Endothelial cell (in vitro differentiated cells): ENCODE measurements around the gene PKD2. TPM values are rescaled to one million over a fixed set of nuclear protein-coding genes. Genes with fewer than 3 reads are reported as not detected.

Experiments
- DNase-seq: peaks from one replicate; pipeline ENCODE4 v3.0.0; 2021; ENCODE audit warnings: low spot score
- H3K27ac Mint-ChIP-seq: one replicate; pipeline ENCODE4 v1.8.0; 2021; ENCODE audit warnings: mixed read lengths, inconsistent platforms; ENCODE audit not compliant: unreplicated experiment
- H3K27me3 Mint-ChIP-seq: one replicate; pipeline ENCODE4 v1.8.0; 2021; ENCODE audit warnings: mild to moderate bottlenecking, moderate library complexity, mixed read lengths, inconsistent platforms; ENCODE audit not compliant: unreplicated experiment
- H3K36me3 Mint-ChIP-seq: one replicate; pipeline ENCODE4 v1.8.0; 2021; ENCODE audit warnings: mild to moderate bottlenecking, low read depth, mixed read lengths, inconsistent platforms; ENCODE audit not compliant: unreplicated experiment
- H3K4me1 Mint-ChIP-seq: one replicate; pipeline ENCODE4 v1.8.0; 2021; ENCODE audit warnings: mild to moderate bottlenecking, mixed read lengths, inconsistent platforms; ENCODE audit not compliant: unreplicated experiment
- H3K4me3 Mint-ChIP-seq: one replicate; pipeline ENCODE4 v1.8.0; 2021; ENCODE audit warnings: mild to moderate bottlenecking, mixed read lengths, inconsistent platforms; ENCODE audit not compliant: unreplicated experiment
- H3K9me3 Mint-ChIP-seq: one replicate; pipeline ENCODE4 v1.8.0; 2021; ENCODE audit warnings: mixed read lengths, inconsistent platforms; ENCODE audit not compliant: unreplicated experiment
- long read RNA-seq: library from polyadenylated mRNA; unstranded; transcript quantifications from one replicate; pipeline ENCODE4 v2.0.0, GENCODE V29; 2020; ENCODE audit not compliant: unreplicated experiment
- total RNA-seq: library from RNA; stranded (reverse); fragmentation: NEBNext Ultra II Directional; extraction: Animal tissue kit (Norgen Biotek cat#: 25700); gene quantifications from one replicate; pipeline ENCODE4 v1.2.1, GENCODE V29; 2021; ENCODE audit not compliant: unreplicated experiment
- TF ChIP-seq, protein P1 (sequence below): fragments of 200-600 bp; sonication (generic); IDR thresholded peaks from one replicate; pipeline ENCODE4 v1.5.0; 2021; ENCODE audit warnings: antibody characterized with exemption; ENCODE audit not compliant: unreplicated experiment

PKD2 gene
- total RNA-seq = 31.1 TPM
- long read RNA-seq = 0 reads

DNA sequence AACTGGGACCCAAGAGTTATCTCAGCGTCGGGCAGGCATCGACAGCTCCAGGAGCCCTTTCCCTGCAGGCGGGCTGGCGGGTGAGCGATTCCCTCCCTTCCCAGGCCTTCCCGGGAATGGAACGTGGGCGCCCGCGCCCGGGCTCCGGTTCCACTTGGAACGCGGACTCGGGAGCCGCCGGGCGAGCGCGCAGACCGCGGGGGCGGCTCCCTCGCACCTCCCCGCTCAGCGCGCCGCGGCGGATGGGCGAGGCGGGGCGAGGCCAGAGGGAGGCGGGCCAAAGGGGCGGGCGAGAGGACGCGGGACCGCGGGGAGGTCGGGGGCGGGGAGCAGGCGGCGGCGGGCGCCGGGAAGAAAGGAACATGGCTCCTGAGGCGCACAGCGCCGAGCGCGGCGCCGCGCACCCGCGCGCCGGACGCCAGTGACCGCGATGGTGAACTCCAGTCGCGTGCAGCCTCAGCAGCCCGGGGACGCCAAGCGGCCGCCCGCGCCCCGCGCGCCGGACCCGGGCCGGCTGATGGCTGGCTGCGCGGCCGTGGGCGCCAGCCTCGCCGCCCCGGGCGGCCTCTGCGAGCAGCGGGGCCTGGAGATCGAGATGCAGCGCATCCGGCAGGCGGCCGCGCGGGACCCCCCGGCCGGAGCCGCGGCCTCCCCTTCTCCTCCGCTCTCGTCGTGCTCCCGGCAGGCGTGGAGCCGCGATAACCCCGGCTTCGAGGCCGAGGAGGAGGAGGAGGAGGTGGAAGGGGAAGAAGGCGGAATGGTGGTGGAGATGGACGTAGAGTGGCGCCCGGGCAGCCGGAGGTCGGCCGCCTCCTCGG is at the start of gene PKD2:
Gene PKD2, plus strand, starts transcription at position 332 of the 818 bp plus-strand sequence. Its CDS starts 99 bp downstream, at position 431.
- peaks cover 9% of the 10 kb centered on the region for H3K27me3 Mint-ChIP-seq
- peak; percentile 72 for DNase-seq
- no peaks in the 10 kb centered on the region for H3K9me3 Mint-ChIP-seq
- H3K27ac Mint-ChIP-seq = peak within 1 kb of the TSS; percentile 81
- TF ChIP-seq, protein P1, sequence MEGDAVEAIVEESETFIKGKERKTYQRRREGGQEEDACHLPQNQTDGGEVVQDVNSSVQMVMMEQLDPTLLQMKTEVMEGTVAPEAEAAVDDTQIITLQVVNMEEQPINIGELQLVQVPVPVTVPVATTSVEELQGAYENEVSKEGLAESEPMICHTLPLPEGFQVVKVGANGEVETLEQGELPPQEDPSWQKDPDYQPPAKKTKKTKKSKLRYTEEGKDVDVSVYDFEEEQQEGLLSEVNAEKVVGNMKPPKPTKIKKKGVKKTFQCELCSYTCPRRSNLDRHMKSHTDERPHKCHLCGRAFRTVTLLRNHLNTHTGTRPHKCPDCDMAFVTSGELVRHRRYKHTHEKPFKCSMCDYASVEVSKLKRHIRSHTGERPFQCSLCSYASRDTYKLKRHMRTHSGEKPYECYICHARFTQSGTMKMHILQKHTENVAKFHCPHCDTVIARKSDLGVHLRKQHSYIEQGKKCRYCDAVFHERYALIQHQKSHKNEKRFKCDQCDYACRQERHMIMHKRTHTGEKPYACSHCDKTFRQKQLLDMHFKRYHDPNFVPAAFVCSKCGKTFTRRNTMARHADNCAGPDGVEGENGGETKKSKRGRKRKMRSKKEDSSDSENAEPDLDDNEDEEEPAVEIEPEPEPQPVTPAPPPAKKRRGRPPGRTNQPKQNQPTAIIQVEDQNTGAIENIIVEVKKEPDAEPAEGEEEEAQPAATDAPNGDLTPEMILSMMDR = no peak
- peaks cover 25% of the 10 kb centered on the region for H3K4me1 Mint-ChIP-seq
- H3K36me3 Mint-ChIP-seq = peaks cover 13% of the 10 kb centered on the region
- peak within 1 kb of the TSS; percentile 98 for H3K4me3 Mint-ChIP-seq

DNA sequence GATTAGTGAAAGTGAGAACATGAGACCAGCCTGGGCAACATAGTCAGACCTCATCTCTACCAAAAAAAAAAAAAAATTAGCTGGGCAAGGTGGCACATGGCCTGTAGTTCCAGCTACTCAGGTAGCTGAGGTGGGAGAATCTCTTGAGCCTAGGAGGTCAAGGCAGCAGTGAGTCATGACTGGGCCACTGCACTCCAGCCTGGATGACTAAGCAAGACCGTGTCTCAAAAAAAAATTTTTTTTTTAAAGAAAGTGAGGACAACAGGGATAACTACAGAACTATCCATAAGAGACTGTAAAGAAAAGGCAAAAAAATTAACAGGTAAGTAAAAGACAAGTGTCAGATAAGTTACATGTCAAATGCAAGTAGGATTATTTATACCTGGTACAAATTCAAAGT is 45.4 kb upstream of the PKD2 start:
- no peak for DNase-seq
- Mint-ChIP-seq H3K4me1 (peaks cover 2% of the 10 kb centered on the region), H3K9me3 (no peaks in the 10 kb centered on the region), H3K27me3 (peaks cover 1% of the 10 kb centered on the region), H3K27ac (no peak overlapping the region), H3K36me3 (no peaks in the 10 kb centered on the region), H3K4me3 (no peak overlapping the region)
- TF ChIP-seq, protein P1 = no peak

DNA sequence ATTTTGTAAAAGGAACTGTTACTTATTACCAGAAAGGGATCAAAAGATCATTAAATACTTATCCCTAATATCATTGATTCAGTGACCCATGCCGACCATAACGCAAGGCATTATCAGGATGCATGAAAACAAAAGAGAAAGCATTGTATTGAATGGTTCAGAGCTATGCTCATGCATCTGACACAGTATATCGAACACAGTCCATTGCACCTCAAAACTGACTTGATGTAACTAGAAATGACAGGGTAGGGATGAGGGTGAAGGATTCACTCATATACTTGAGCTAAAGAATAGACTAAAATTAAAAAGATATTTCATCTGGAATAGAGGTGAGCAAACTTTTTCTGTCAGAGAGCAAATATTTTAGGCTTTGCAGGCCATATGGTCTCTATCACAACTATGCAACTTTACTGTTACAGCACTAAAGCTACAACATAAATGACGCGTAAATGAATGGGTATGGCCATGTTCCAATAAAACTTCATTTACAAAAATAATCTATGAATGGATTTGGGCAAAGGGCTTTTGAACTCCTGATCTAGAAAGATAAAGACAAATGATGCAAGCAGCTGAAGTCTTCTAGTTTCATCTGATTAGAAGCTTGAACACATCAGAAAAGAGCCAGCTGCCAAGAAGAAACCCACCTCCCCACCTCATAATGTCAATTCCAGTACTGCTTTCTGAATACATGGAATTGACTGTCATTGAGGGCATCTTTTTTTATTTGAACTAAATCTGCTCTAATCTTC is 44.9 kb upstream of the PKD2 start:
- no peaks in the 10 kb centered on the region for H3K9me3 Mint-ChIP-seq

DNA sequence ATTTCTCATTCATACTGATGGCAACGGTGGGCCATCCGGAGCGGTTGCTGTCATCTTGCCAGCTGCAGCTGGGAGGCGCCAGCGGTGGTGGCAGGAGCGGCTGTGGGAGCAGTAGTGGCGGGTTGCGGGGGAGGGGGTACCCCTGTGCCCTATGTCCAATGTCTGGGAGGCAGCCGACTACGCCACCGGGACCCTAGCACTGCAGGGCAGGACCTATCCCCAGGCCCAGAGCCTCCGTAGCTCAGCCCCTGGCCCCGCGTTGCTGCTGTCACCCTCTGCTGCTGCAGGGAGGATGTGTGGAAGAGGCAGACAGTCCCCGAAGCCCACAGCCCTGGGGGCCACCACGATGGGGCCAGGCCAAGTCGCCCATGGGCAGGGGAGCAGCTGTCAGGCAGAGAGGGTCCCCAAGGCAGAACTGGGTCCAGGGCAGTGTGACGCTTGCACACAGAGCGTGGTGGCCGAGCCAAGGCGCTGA is 41.9 kb upstream of the PKD2 start:
- DNase-seq = no peak
- Mint-ChIP-seq H3K27me3 (peaks cover 1% of the 10 kb centered on the region), H3K4me3 (no peak overlapping the region), H3K36me3 (no peaks in the 10 kb centered on the region), H3K4me1 (peaks cover 2% of the 10 kb centered on the region), H3K9me3 (no peaks in the 10 kb centered on the region), H3K27ac (no peak overlapping the region)
- TF ChIP-seq, protein P1 = no peak

More for the DNA sequence above, 44.9 kb upstream of the PKD2 start:
- no peak for DNase-seq
- H3K4me3 Mint-ChIP-seq = no peak overlapping the region
- TF ChIP-seq, protein P1 = no peak
- peaks cover 2% of the 10 kb centered on the region for H3K4me1 Mint-ChIP-seq
- peaks cover 1% of the 10 kb centered on the region for H3K27me3 Mint-ChIP-seq
- no peaks in the 10 kb centered on the region for H3K36me3 Mint-ChIP-seq
- no peak overlapping the region for H3K27ac Mint-ChIP-seq
